K562 (cell line): ENCODE measurements around the gene PYGO2.

Source experiments
- ARID2 ChIP-seq: fragments of 450-650 bp; IDR thresholded peaks from 2 replicates; pipeline ENCODE4 v1.6.1; 2017; ENCODE audit warnings: antibody characterized with exemption, mild to moderate bottlenecking
- ARID3A ChIP-seq: IDR thresholded peaks from 2 replicates; pipeline ENCODE4 v1.6.1; 2012; ENCODE audit warnings: low read depth, low read length, improper control_type of control experiment, borderline replicate concordance
- CHD2 ChIP-seq: IDR thresholded peaks from 2 replicates; pipeline ENCODE4 v1.6.1; 2011; ENCODE audit warnings: low read depth, low read length
- CREBBP ChIP-seq: IDR thresholded peaks from one replicate; pipeline ENCODE4 v1.6.1; 2012; ENCODE audit warnings: low read depth, mild to moderate bottlenecking, control low read depth, inconsistent platforms, low read length
- CTCF ChIP-seq, 3 experiments: IDR thresholded peaks in 2 of 3; conservative IDR thresholded peaks in 1 of 3; 2 replicates each; pipeline ENCODE4 v1.5.1; 2011 to 2012; ENCODE audit warnings: low read length in 3 of 3, mild to moderate bottlenecking in 3 of 3, control low read depth in 2 of 3, improper control_type of control experiment in 1 of 3, inconsistent platforms in 1 of 3, low read depth in 1 of 3, mixed read lengths in 1 of 3, moderate library complexity in 1 of 3; ENCODE audit not compliant: insufficient read depth in 2 of 3
- EGR1 ChIP-seq: fragments of 450-650 bp; conservative IDR thresholded peaks from 2 replicates; pipeline ENCODE4 v1.6.1; 2017; ENCODE audit warnings: mild to moderate bottlenecking
- ELF1 ChIP-seq: fragments of 200-800 bp; sonication (Bioruptor generic); IDR thresholded peaks from 2 replicates; pipeline ENCODE4 v1.6.1; 2016; ENCODE audit warnings: missing genetic modification characterization, missing compliant biosample characterization
- TFAP4 ChIP-seq: sonication (generic); formaldehyde crosslinking; IDR thresholded peaks from 2 replicates; pipeline ENCODE4 v1.8.0; 2022; ENCODE audit warnings: missing genetic modification reagents, mild to moderate bottlenecking, moderate library complexity, borderline replicate concordance
- ZNF12 ChIP-seq: sonication (generic); formaldehyde crosslinking; IDR thresholded peaks from 2 replicates; pipeline ENCODE4 v1.4.0; 2020; ENCODE audit warnings: mild to moderate bottlenecking, missing genetic modification reagents
- ZNF778 ChIP-seq: fragments of 450-650 bp; formaldehyde crosslinking; IDR thresholded peaks from 2 replicates; pipeline ENCODE4 v1.4.0; 2020; ENCODE audit warnings: mild to moderate bottlenecking, moderate library complexity
- ZSCAN29 ChIP-seq: fragments of 450-650 bp; IDR thresholded peaks from 2 replicates; pipeline ENCODE4 v1.6.1; 2017
- ZZZ3 ChIP-seq: fragments of 450-650 bp; IDR thresholded peaks from 2 replicates; pipeline ENCODE4 v1.6.1; 2016; ENCODE audit warnings: antibody characterized with exemption, mild to moderate bottlenecking, moderate library complexity
- TF ChIP-seq, protein P1 (sequence below), 2 experiments: IDR thresholded peaks; 2 replicates each; pipeline ENCODE4 v1.6.1; 2011; ENCODE audit warnings: borderline replicate concordance in 1 of 2, control low read depth in 1 of 2, low read depth in 1 of 2, low read length in 1 of 2, mild to moderate bottlenecking in 1 of 2, mixed read lengths in 1 of 2, moderate library complexity in 1 of 2; ENCODE audit not compliant: insufficient read depth in 1 of 2, insufficient read length in 1 of 2, poor library complexity in 1 of 2, severe bottlenecking in 1 of 2; ENCODE audit errors: extremely low read depth in 1 of 2

- no peak for TF ChIP-seq CTCF (IDR thresholded peaks at IDR 0.05 in 2 of 3, conservative IDR thresholded peaks at IDR 0.05 in 1 of 3; ENCODE audit: insufficient read depth in 2 of 3, low read depth in 1 of 3, low read length in 3 of 3)
- TF ChIP-seq ARID2: no peak
- TF ChIP-seq TFAP4 (CRISPR knock-in tag): no peak
- TF ChIP-seq ZNF12 (CRISPR knock-in tag): no peak
- no peak for TF ChIP-seq EGR1
- TF ChIP-seq ZSCAN29: no peak
- no peak for TF ChIP-seq CHD2
- TF ChIP-seq ELF1: no peak
- no peak for TF ChIP-seq ZNF778 (CRISPR knock-in tag)
- TF ChIP-seq ARID3A: no peak
- TF ChIP-seq, protein P1, sequence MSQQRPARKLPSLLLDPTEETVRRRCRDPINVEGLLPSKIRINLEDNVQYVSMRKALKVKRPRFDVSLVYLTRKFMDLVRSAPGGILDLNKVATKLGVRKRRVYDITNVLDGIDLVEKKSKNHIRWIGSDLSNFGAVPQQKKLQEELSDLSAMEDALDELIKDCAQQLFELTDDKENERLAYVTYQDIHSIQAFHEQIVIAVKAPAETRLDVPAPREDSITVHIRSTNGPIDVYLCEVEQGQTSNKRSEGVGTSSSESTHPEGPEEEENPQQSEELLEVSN (IDR thresholded peaks at IDR 0.05; ENCODE audit: borderline replicate concordance in 1 of 2, extremely low read depth in 1 of 2, insufficient read depth in 1 of 2, insufficient read length in 1 of 2, low read depth in 1 of 2, low read length in 1 of 2, poor library complexity in 1 of 2, severe bottlenecking in 1 of 2): no peak
- TF ChIP-seq CREBBP: no peak
- no peak for TF ChIP-seq ZZZ3
Observed at GRCh38 chr1:154923695-154924094, 37.9 kb downstream of the PYGO2 start.
